IMR-90 (cell line): ENCODE data around the gene CDH7. TPM values are rescaled to one million over a fixed set of nuclear protein-coding genes. Genes with fewer than 3 reads are reported as not detected.

ENCODE experiments used
- ATAC-seq: fragments of 200-7000 bp; cut with Tn5 transposase; 2 replicates; pipeline ENCODE4 v1.9.1; 2020; ENCODE audit warnings: low read depth, mild to moderate bottlenecking, moderate library complexity
- BruUV-seq: library from RNA; stranded (reverse); fragments of 400-500 nt; replicated peaks from 2 replicates; lab custom pipeline; 2021; lab: Mats Ljungman, UMichigan
- CTCF ChIA-PET: fragments of 300-600 bp; formaldehyde crosslinking; extraction: SDS; loops from one replicate; lab custom pipeline; 2021; ENCODE audit warnings: antibody characterized with exemption; lab: Yijun Ruan, JAX
- POLR2A ChIA-PET: fragments of 300-600 bp; sonication (Branson Sonifier 250); formaldehyde crosslinking; loops from one replicate; lab custom pipeline; 2022; ENCODE audit warnings: antibody characterized with exemption; ENCODE audit not compliant: unreplicated experiment; lab: Charles Lee
- DNase-seq: peaks from one replicate; pipeline ENCODE4 v3.0.0; 2013
- H2AFZ ChIP-seq: replicated peaks from 2 replicates; pipeline ENCODE3; 2013; ENCODE audit warnings: low read length, mild to moderate bottlenecking; ENCODE audit not compliant: poor library complexity
- H2AK5ac ChIP-seq: 2 replicates; pipeline ENCODE4 v1.6.1; 2013; ENCODE audit warnings: low read depth, low read length, inconsistent platforms
- H2AK9ac ChIP-seq: replicated peaks from 2 replicates; pipeline ENCODE3; 2013; ENCODE audit warnings: mild to moderate bottlenecking, low read depth, low read length, moderate library complexity; ENCODE audit not compliant: poor library complexity
- H2BK120ac ChIP-seq: 2 replicates; pipeline ENCODE4 v1.6.1; 2013; ENCODE audit warnings: low read depth, low read length, inconsistent platforms
- H2BK15ac ChIP-seq: 3 replicates; pipeline ENCODE4 v1.6.1; 2013; ENCODE audit warnings: low read depth, low read length, inconsistent platforms
- H2BK20ac ChIP-seq: 2 replicates; pipeline ENCODE4 v1.6.1; 2013; ENCODE audit warnings: low read depth, mild to moderate bottlenecking, inconsistent platforms, low read length, moderate library complexity
- H2BK5ac ChIP-seq: 2 replicates; pipeline ENCODE4 v1.6.1; 2013; ENCODE audit warnings: mild to moderate bottlenecking, low read depth, low read length, inconsistent platforms; ENCODE audit not compliant: poor library complexity, severe bottlenecking
- H3K14ac ChIP-seq: replicated peaks from 2 replicates; pipeline ENCODE4 v1.6.1; 2013; ENCODE audit warnings: low read depth, low read length, inconsistent platforms
- H3K18ac ChIP-seq: 2 replicates; pipeline ENCODE4 v1.6.1; 2013; ENCODE audit warnings: low read depth, low read length, control low read depth
- H3K23ac ChIP-seq: 2 replicates; pipeline ENCODE4 v1.6.1; 2013; ENCODE audit warnings: low read depth, low read length, inconsistent platforms
- H3K27ac ChIP-seq: 2 replicates; pipeline ENCODE4 v1.5.1; 2013; ENCODE audit warnings: mild to moderate bottlenecking, control low read depth, low read length; ENCODE audit not compliant: insufficient read depth
- H3K27me3 ChIP-seq: 2 replicates; pipeline ENCODE4 v1.6.1; 2013; ENCODE audit warnings: low read length; ENCODE audit not compliant: control insufficient read depth, insufficient read depth
- H3K36me3 ChIP-seq: 2 replicates; pipeline ENCODE4 v1.6.1; 2013; ENCODE audit warnings: low read length, mixed read lengths; ENCODE audit not compliant: control insufficient read depth, insufficient read depth
- H3K4ac ChIP-seq: 2 replicates; pipeline ENCODE4 v1.6.1; 2013; ENCODE audit warnings: low read depth, low read length, inconsistent platforms
- H3K4me1 ChIP-seq: 2 replicates; pipeline ENCODE4 v1.6.1; 2013; ENCODE audit warnings: low read length, mixed read lengths; ENCODE audit not compliant: control insufficient read depth, insufficient read depth
- H3K4me2 ChIP-seq: 2 replicates; pipeline ENCODE4 v1.6.1; 2013; ENCODE audit warnings: low read depth, mild to moderate bottlenecking, control low read depth, low read length, moderate library complexity
- H3K4me3 ChIP-seq: 2 replicates; pipeline ENCODE4 v1.5.1; 2013; ENCODE audit warnings: low read depth, mild to moderate bottlenecking, control low read depth, low read length, moderate library complexity; ENCODE audit not compliant: insufficient read depth
- H3K56ac ChIP-seq: 2 replicates; pipeline ENCODE4 v1.6.1; 2013; ENCODE audit warnings: low read length, inconsistent platforms; ENCODE audit not compliant: insufficient read depth; ENCODE audit errors: extremely low read depth
- H3K79me1 ChIP-seq, 2 experiments: 2 replicates each; pipeline ENCODE4 v1.6.1; 2013; ENCODE audit warnings: low read length in 2 of 2, inconsistent platforms in 1 of 2, low read depth in 1 of 2
- H3K9ac ChIP-seq: 2 replicates; pipeline ENCODE4 v1.6.1; 2013; ENCODE audit warnings: low read depth, low read length, control low read depth
- H3K9me1 ChIP-seq: 2 replicates; pipeline ENCODE4 v1.6.1; 2013; ENCODE audit warnings: low read length, inconsistent platforms; ENCODE audit not compliant: insufficient read depth
- H3K9me3 ChIP-seq: 2 replicates; pipeline ENCODE4 v1.6.1; 2013; ENCODE audit warnings: low read length; ENCODE audit not compliant: control insufficient read depth, insufficient read depth
- H4K20me1 ChIP-seq: 2 replicates; pipeline ENCODE4 v1.6.1; 2013; ENCODE audit warnings: low read length, inconsistent platforms; ENCODE audit not compliant: insufficient read depth
- H4K5ac ChIP-seq: 2 replicates; pipeline ENCODE4 v1.6.1; 2013; ENCODE audit warnings: mild to moderate bottlenecking, low read depth, low read length, control low read depth
- H4K8ac ChIP-seq, 2 experiments: 2 replicates each; pipeline ENCODE4 v1.6.1; 2013; ENCODE audit warnings: low read depth in 2 of 2, low read length in 2 of 2, control low read depth in 1 of 2, inconsistent platforms in 1 of 2
- H4K91ac ChIP-seq: 2 replicates; pipeline ENCODE4 v1.6.1; 2013; ENCODE audit warnings: low read depth, low read length, inconsistent platforms; ENCODE audit not compliant: insufficient read depth
- SMC3 ChIP-seq: fragments of 150-350 bp; IDR thresholded peaks from 2 replicates; pipeline ENCODE4 v1.6.1; 2016; ENCODE audit warnings: low read depth, mild to moderate bottlenecking, antibody characterized with exemption, low read length, moderate library complexity
- WGBS, 2 experiments: methylation state at CpG; one replicate each; pipeline versions ENCODE4 v1.1.5 to v1.1.7; 2013; ENCODE audit warnings: missing lambda C conversion rate in 2 of 2; ENCODE audit not compliant: insufficient read length in 1 of 2; ENCODE audit errors: extremely low coverage in 2 of 2; 5-methylcytosine and 5-hydroxymethylcytosine counted together
- dilution Hi-C: fragments of 300-500 bp; cut with HindIII; formaldehyde crosslinking; loops from one replicate; pipeline ENCODE4 v1.14.3; 2018; ENCODE audit warnings: low sequenced_read_pairs; ENCODE audit not compliant: unreplicated experiment
- in situ Hi-C: fragments of 300-500 bp; cut with MboI; formaldehyde crosslinking; loops from 3 replicates; pipeline ENCODE4 v1.14.3; 2019; ENCODE audit warnings: low sequenced_read_pairs, inconsistent platforms, mixed read lengths
- intact Hi-C: fragments of 100-400 bp; cut with micrococcal nuclease; formaldehyde crosslinking; loops from 2 replicates; pipeline ENCODE4 v1.10.0; 2022
- polyA plus RNA-seq, 3 experiments: library from polyadenylated mRNA; depleted of rRNA; stranded (reverse); fragments of >200 nt; gene quantifications; 2 replicates each; pipeline ENCODE4 v1.2.3, GENCODE V29; 2012; ENCODE audit warnings: low replicate concordance in 1 of 3
- total RNA-seq: library from RNA; depleted of rRNA; stranded (reverse); fragments of >200 nt; gene quantifications from 2 replicates; pipeline ENCODE4 v1.2.3, GENCODE V29; 2012

Gene CDH7
- total and polyA plus RNA-seq, 2 of the 4 experiments (the other 2 are of a cell fraction): not detected

- in situ Hi-C loops: no loop called here
- intact Hi-C loops: no loop called here
- WGBS, 2 experiments: no CpG with 5 or more reads among the region's 1 CpG
Measured at GRCh38 chr18:65922103-65922502, 171.3 kb downstream of the CDH7 start.

More at GRCh38 chr18:65922103-65922502, 171.3 kb downstream of the CDH7 start:
- Histone ChIP-seq H3K56ac (no peak overlapping the region), H2AFZ (no peak overlapping the region), H3K9me1 (no peaks in the 10 kb centered on the region), H2BK15ac (no peak overlapping the region), H3K9ac (no peak overlapping the region), H3K14ac (no peak overlapping the region), H3K23ac (no peak overlapping the region), H3K9me3 (peaks cover 6% of the 10 kb centered on the region; the same call in 1 of the 2 replicates), H3K4me3 (no peak overlapping the region), H4K20me1 (no peaks in the 10 kb centered on the region), H4K5ac (no peak overlapping the region), H3K27me3 (no peaks in the 10 kb centered on the region), H2BK120ac (no peak overlapping the region), H3K36me3 (no peaks in the 10 kb centered on the region), H2BK5ac (no peak overlapping the region), H2AK5ac (no peak overlapping the region), H2AK9ac (no peak overlapping the region), H2BK20ac (no peak overlapping the region), H3K4ac (no peak overlapping the region), H3K79me1 (no peaks in the 10 kb centered on the region), H4K8ac (no peak overlapping the region), H3K4me1 (no peaks in the 10 kb centered on the region), H3K27ac (no peak overlapping the region), H3K4me2 (no peak overlapping the region), H3K18ac (no peak overlapping the region), H4K91ac (no peak overlapping the region)
- DNase-seq (no peak), ATAC-seq (no peak)
- CTCF ChIA-PET: no interaction called here
- no TSS peak for BruUV-seq
- no peak for TF ChIP-seq SMC3
- POLR2A ChIA-PET: no interaction called here
- dilution Hi-C loops: no loop called here
